AG04450 (cell line): ENCODE measurements around the gene RGS6. TPM values are rescaled to one million over a fixed set of nuclear protein-coding genes. Genes with fewer than 3 reads are reported as not detected.

ENCODE experiments used
- CTCF ChIA-PET: fragments of 300-600, 350-600 bp; formaldehyde crosslinking; extraction: SDS; loops from one replicate; lab custom pipeline; 2022; ENCODE audit warnings: antibody characterized with exemption, inconsistent platforms; lab: Charles Lee
- POLR2A ChIA-PET: fragments of 350-600 bp; formaldehyde crosslinking; extraction: SDS; loops from one replicate; lab custom pipeline; 2021; ENCODE audit warnings: antibody characterized with exemption, inconsistent platforms; lab: Yijun Ruan, JAX
- DNase-seq: peaks from one replicate; pipeline ENCODE4 v3.0.0-alpha.2; 2011; ENCODE audit warnings: low read depth, low spot score
- H3K27ac ChIP-seq: one replicate; pipeline ENCODE4 v1.5.1; 2012; ENCODE audit warnings: low read depth, low read length, control low read depth
- H3K27me3 ChIP-seq: one replicate; pipeline ENCODE4 v1.6.0; 2012; ENCODE audit warnings: low read length; ENCODE audit not compliant: control insufficient read depth, insufficient read depth
- H3K4me3 ChIP-seq: 2 replicates; pipeline ENCODE4 v1.5.1; 2011; ENCODE audit warnings: mild to moderate bottlenecking, low read depth, low read length, control low read depth
- H3K9me3 ChIP-seq: 2 replicates; pipeline ENCODE4 v1.5.1; 2012; ENCODE audit warnings: low read length; ENCODE audit not compliant: control insufficient read depth, insufficient read depth
- polyA plus RNA-seq: library from polyadenylated mRNA; depleted of rRNA; stranded (reverse); fragments of >200 nt; gene quantifications from 2 replicates; pipeline ENCODE4 v1.2.3, GENCODE V29; 2011
- TF ChIP-seq, protein P1 (sequence below): IDR thresholded peaks from 2 replicates; pipeline ENCODE4 v1.5.1; 2011; ENCODE audit warnings: low read depth, low read length, control low read depth, inconsistent platforms

RGS6 gene
- polyA plus RNA-seq, 1 experiment, result not detected

DNA sequence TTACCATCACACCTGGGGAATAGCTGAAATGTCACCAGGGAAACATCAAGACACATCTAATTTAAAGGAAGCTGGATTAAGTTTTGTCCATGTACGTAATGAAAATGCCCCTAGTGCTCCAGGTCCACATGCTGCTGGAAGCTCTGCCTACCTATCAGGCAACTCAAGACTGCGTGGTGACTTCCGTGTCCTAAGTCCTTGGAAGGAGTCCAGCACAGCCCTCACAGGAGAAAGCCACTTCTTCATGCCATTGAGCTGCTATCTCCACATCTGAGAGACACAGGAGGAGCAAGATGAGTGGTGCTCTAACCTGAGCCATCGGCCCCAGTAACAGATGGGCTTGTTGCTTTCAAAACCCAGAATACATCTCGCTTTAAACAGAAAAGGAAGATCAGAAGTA, 645.3 kb downstream of the RGS6 start:
- no peak overlapping the region for H3K27ac ChIP-seq
- H3K9me3 ChIP-seq, result no peaks in the 10 kb centered on the region
- H3K27me3 ChIP-seq, result no peaks in the 10 kb centered on the region
- ChIA-PET CTCF (interaction anchor here (0.7 kb wide), 1 partner anchor 9 kb away, joined by 4 read pairs; no protein-coding TSS in a partner anchor), POLR2A (no interaction called here)
- no peak for DNase-seq
- no peak overlapping the region for H3K4me3 ChIP-seq
- TF ChIP-seq, protein P1, sequence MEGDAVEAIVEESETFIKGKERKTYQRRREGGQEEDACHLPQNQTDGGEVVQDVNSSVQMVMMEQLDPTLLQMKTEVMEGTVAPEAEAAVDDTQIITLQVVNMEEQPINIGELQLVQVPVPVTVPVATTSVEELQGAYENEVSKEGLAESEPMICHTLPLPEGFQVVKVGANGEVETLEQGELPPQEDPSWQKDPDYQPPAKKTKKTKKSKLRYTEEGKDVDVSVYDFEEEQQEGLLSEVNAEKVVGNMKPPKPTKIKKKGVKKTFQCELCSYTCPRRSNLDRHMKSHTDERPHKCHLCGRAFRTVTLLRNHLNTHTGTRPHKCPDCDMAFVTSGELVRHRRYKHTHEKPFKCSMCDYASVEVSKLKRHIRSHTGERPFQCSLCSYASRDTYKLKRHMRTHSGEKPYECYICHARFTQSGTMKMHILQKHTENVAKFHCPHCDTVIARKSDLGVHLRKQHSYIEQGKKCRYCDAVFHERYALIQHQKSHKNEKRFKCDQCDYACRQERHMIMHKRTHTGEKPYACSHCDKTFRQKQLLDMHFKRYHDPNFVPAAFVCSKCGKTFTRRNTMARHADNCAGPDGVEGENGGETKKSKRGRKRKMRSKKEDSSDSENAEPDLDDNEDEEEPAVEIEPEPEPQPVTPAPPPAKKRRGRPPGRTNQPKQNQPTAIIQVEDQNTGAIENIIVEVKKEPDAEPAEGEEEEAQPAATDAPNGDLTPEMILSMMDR, result no peak

DNA sequence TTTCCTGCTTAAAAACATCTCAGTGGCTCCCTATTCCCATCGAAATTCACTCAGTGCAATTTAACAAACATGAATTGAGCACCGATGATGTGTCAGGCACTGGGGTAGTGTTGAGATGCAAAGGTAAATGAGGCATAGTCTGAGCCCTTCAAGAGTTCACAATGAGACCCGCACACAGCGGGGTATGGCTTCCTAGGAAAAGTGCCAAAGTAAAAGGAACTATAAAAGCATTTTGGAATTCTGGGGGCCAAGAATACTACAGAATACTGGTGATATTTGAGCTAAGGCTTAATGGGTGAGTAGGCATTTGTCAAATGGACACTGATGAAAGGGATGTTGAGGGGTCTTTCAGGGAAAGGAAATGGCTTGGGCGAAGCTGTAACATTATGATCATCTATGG, 646.3 kb downstream of the RGS6 start:
- CTCF ChIA-PET, result no interaction called here
- TF ChIP-seq, protein P1, result no peak
- no peak overlapping the region for H3K4me3 ChIP-seq
- H3K9me3 ChIP-seq, result no peaks in the 10 kb centered on the region
- no peak for DNase-seq
- H3K27ac ChIP-seq, result no peak overlapping the region
- POLR2A ChIA-PET, result no interaction called here
- no peaks in the 10 kb centered on the region for H3K27me3 ChIP-seq

DNA sequence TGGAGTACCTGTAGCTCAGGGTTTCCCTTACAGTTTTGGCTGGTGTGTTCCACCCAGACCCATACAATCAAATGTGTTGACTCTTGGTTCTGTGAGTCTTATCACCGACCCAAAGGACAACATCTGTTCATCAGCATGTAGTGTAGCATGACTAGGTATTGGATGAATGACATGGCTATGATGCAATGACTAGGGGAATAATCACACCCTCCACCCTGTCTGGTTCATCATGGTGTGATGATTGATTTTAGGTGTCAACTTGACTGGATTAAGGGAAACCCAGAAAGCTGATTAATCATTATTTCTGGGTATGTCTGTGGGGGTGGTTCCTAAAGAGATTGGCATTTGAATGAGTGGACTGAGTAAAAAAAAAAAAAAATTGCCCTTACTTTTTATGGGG, 650.4 kb downstream of the RGS6 start:
- no peak overlapping the region for H3K4me3 ChIP-seq
- ChIA-PET CTCF (no interaction called here), POLR2A (interaction anchor here (1.1 kb wide), 1 partner anchor 26 kb away, joined by 4 read pairs; no protein-coding TSS in a partner anchor)
- H3K9me3 ChIP-seq, result no peaks in the 10 kb centered on the region
- no peak overlapping the region for H3K27ac ChIP-seq
- H3K27me3 ChIP-seq, result no peaks in the 10 kb centered on the region
- TF ChIP-seq, protein P1, result no peak
- no peak for DNase-seq

DNA sequence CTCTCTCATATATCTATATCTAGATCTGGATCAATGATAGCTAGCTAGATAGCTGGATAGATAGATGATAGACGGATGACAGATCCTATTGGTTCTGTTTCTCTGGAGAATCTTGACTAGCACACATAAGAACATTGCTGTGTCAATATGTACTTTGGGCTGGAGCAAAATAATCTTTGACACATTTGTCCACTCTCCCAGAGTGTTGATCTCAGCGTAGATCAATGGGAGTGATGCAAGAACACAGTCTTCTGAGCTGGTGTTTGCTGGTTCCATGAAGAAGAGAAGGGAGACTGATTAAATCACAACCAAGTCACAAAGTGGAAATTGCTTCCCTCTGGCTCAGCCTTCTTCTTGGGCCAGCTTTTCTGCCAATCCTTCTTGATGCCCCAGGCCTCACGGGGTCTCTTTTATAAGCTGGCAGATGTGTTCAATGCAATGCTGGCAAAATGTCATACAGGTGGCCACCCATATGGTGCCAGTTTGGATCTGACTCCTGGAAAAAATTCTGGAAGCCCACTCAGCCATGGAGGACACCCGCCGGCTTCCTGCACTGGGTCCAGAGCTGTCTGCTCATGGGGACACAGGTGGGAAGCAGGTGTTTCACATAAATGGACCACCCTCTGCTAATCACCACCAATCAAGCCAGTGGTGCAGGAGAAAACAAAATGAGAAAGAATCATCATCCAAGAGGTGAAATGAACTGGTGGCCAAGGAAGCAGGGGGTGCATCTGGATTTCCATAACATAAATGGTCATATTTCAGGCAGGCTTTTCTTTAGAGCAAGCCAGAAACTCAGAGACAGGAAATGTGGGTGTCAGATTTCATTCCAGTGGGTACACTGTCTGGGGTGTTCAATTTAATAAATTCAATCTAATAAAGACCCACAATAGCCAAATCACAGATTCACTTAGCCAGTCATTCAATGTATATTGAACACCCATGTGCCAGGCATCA, 651.4 kb downstream of the RGS6 start:
- TF ChIP-seq, protein P1, result no peak
- no peaks in the 10 kb centered on the region for H3K9me3 ChIP-seq
- no peak overlapping the region for H3K27ac ChIP-seq
- H3K4me3 ChIP-seq, result no peak overlapping the region
- no peaks in the 10 kb centered on the region for H3K27me3 ChIP-seq
- POLR2A ChIA-PET, result interaction anchor here (1.1 kb wide), 1 partner anchor 25 kb away, joined by 4 read pairs; no protein-coding TSS in a partner anchor
- no peak for DNase-seq
- CTCF ChIA-PET, result no interaction called here

DNA sequence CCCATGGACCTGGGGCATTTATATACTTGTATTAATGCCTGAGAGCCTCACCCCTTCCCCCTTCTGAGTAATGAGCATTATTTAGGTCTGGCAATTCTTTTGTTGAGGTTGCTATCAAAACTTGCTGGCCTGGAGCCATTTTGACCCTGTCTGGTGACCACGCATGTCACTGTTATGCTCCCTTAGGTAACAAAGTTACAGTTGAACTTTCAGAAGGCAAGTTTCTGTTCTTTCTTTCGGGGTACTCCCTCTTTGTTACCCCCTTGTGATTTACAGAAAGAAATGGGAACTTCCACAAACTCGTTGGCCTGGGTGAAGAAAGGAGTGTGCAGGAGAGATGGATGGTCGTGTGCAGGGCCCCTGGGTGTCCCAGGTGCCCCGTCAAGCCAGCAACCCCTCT, 656.3 kb downstream of the RGS6 start:
- TF ChIP-seq, protein P1, result no peak
- no peak overlapping the region for H3K27ac ChIP-seq
- H3K4me3 ChIP-seq, result no peak overlapping the region
- no peaks in the 10 kb centered on the region for H3K9me3 ChIP-seq
- no peaks in the 10 kb centered on the region for H3K27me3 ChIP-seq
- POLR2A ChIA-PET, result no interaction called here
- DNase-seq, result no peak
- CTCF ChIA-PET, result interaction anchor here (0.6 kb wide), 1 partner anchor 639 kb away, joined by 7 read pairs; no protein-coding TSS in a partner anchor
